Peyer's patch (tissue), 4 donors: ENCODE measurements around the gene GLIS2.

Experiments
- CTCF ChIP-seq, 6 experiments: fragments of 450-650 bp in 4 of 6; fragments of 200-600 bp in 2 of 6; sonication (generic) in 1 of 6; IDR thresholded peaks; one replicate each; pipeline ENCODE4 v1.5.1; 2017 to 2019; ENCODE audit warnings: antibody characterized with exemption in 6 of 6, mild to moderate bottlenecking in 3 of 6, moderate library complexity in 1 of 6
- POLR2A ChIP-seq, 2 donors: fragments of 450-650 bp; IDR thresholded peaks; one replicate each; pipeline ENCODE4 v1.5.1; 2017; ENCODE audit warnings: antibody characterized with exemption in 2 of 2, mild to moderate bottlenecking in 2 of 2, moderate library complexity in 2 of 2

DNA sequence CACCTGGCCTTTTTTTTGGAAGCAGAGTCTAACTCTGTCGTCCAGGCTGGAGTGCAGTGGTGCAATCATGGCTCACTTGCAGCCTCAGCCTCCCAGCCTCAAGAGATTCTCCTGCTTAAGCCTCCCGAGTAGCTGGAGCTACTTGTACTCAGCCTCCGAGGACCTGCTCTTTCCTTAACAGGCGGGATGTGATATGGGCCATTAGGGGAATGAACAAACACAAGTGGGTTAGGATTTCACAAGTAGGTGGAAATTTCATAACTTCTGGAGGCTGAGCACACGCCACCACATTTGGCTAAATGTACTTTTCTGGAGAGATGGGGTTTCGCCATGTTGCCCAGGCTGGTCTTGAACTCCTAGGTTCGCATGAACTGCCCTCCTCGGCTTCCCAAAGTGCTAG, 31.1 kb downstream of the GLIS2 start:
- TF ChIP-seq POLR2A (IDR thresholded peaks at IDR 0.05) = no peak
- TF ChIP-seq CTCF (IDR thresholded peaks at IDR 0.05) = no peak
